SU-DHL-6 (cell line): ENCODE data around the gene FOS.

ENCODE experiments used
- EZH2phosphoT487 ChIP-seq: fragments of 200-600 bp; sonication (generic), shearing (Covaris generic); conservative IDR thresholded peaks from 2 replicates; pipeline ENCODE4 v1.6.1; 2018; ENCODE audit warnings: mild to moderate bottlenecking, antibody characterized with exemption, low read length, moderate library complexity, mixed read lengths
- TF ChIP-seq, protein P1 (sequence below): fragments of 200-600 bp; sonication (generic); IDR thresholded peaks from one replicate; pipeline ENCODE4 v1.5.1; 2017; ENCODE audit warnings: antibody characterized with exemption, mild to moderate bottlenecking, low read length, moderate library complexity; ENCODE audit not compliant: insufficient read depth, poor library complexity, severe bottlenecking

DNA sequence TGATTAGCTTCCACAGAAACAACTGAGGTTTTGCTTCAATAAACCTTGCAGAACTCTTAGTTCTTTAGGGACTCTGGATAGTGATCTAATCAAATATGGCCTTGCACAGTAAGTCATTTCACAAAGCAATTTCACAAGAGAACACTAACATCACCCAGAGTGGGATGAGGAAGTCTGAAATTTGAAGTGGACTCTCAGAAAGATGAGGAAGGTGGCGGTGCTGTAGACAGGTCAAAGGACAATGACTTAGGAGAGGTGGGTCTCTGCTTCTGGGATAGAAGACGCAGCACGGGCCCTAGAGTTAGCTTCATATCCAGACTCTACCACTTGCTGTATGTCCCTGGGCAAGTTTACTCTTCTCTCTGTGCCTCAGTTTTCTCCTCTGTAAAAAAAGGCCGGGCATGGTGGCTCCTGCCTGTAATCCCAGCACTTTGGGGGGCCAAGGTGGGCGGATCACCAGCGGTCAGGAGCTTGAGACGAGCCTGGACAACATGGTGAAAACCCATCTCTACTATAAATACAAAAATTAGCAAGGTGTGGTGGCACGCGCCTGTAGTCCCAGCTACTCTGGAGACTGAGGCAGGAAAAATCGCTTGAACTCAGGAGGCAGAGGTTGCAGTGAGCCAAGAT lies 18.9 kb downstream of the FOS start:
- TF ChIP-seq, protein P1, sequence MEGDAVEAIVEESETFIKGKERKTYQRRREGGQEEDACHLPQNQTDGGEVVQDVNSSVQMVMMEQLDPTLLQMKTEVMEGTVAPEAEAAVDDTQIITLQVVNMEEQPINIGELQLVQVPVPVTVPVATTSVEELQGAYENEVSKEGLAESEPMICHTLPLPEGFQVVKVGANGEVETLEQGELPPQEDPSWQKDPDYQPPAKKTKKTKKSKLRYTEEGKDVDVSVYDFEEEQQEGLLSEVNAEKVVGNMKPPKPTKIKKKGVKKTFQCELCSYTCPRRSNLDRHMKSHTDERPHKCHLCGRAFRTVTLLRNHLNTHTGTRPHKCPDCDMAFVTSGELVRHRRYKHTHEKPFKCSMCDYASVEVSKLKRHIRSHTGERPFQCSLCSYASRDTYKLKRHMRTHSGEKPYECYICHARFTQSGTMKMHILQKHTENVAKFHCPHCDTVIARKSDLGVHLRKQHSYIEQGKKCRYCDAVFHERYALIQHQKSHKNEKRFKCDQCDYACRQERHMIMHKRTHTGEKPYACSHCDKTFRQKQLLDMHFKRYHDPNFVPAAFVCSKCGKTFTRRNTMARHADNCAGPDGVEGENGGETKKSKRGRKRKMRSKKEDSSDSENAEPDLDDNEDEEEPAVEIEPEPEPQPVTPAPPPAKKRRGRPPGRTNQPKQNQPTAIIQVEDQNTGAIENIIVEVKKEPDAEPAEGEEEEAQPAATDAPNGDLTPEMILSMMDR, result no peak
- no peak for TF ChIP-seq EZH2phosphoT487
